Measurements from ENCODE around the gene CRTC2. TPM values are rescaled to one million over a fixed set of nuclear protein-coding genes. Genes with fewer than 3 reads are reported as not detected.

CRTC2 gene
- total RNA-seq, 1 donor from 2014 or later, result 41.9 TPM

GRCh38 chr1:153963850-153964331 is 5.5 kb upstream of the CRTC2 start:
- Mint-ChIP-seq H3K36me3 (ENCODE audit: unreplicated experiment) (peaks cover 7% of the 10 kb centered on the region), H3K27ac (ENCODE audit: unreplicated experiment) (peak overlapping the region; percentile 92), H3K27me3 (ENCODE audit: unreplicated experiment) (no peaks in the 10 kb centered on the region), H3K9me3 (ENCODE audit: unreplicated experiment) (no peaks in the 10 kb centered on the region), H3K4me1 (ENCODE audit: unreplicated experiment) (peaks cover 68% of the 10 kb centered on the region), H3K4me3 (ENCODE audit: unreplicated experiment) (peak overlapping the region; percentile 85)
- DNase-seq (ENCODE audit: extremely low spot score, unreplicated experiment), result no peak
- TF ChIP-seq CTCF (IDR thresholded peaks at IDR 0.05), result no peak

DNA sequence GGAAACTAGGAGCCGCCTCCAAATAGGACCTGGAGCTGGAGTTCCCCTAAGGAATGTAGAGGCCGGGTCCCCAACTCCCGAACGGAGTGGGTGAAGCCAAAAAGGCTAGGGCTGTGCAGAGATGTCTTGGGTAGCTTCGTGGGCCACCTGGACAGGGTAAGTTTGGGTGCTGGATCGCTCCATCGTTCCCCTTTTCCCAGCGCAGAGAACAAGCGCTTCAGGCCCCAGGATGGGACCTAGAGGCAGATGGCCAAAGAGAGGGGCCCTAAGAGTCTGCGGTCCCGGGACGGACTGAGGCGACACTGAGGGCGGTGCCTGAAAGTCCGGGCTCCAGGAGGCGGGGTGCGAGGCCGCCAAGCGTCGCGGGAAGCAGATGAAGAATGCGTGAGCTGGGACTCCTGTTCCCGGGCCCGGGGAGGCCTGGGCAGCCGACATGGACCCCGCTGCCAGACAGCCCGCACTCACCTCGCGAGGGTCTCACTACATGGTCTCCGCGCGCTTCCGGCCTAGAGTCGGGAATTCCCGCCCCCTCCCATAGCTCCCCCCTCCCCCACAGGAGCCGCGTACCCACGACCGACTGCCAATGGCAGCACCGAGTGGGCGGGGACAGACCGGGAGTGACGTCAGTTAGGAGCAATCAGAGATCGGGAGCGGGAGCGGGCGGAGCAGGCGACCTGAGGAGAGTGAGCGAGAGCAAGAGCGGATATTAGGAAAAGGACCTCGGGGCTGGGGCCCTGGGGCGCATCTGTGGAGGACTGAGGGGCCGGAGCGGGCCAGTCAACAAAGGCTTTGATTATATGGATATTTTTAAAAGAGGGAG is 4.8 kb upstream of the CRTC2 start, which contains the start of gene SLC39A1:
Gene SLC39A1, minus strand, starts transcription at position 508 of the 820 bp plus-strand sequence. CDS start 822 bp downstream, outside the sequence.
- H3K9me3 Mint-ChIP-seq (ENCODE audit: unreplicated experiment), result no peaks in the 10 kb centered on the region
- peaks cover 65% of the 10 kb centered on the region for H3K4me1 Mint-ChIP-seq (ENCODE audit: unreplicated experiment)
- TF ChIP-seq CTCF (IDR thresholded peaks at IDR 0.05), result no peak
- peak; percentile 98 for DNase-seq (ENCODE audit: extremely low spot score, unreplicated experiment)
- peaks cover 7% of the 10 kb centered on the region for H3K36me3 Mint-ChIP-seq (ENCODE audit: unreplicated experiment)
- no peaks in the 10 kb centered on the region for H3K27me3 Mint-ChIP-seq (ENCODE audit: unreplicated experiment)
- H3K27ac Mint-ChIP-seq (ENCODE audit: unreplicated experiment), result peak within 1 kb of the TSS; percentile 92
- H3K4me3 Mint-ChIP-seq (ENCODE audit: unreplicated experiment), result peak within 1 kb of the TSS; percentile 85

DNA sequence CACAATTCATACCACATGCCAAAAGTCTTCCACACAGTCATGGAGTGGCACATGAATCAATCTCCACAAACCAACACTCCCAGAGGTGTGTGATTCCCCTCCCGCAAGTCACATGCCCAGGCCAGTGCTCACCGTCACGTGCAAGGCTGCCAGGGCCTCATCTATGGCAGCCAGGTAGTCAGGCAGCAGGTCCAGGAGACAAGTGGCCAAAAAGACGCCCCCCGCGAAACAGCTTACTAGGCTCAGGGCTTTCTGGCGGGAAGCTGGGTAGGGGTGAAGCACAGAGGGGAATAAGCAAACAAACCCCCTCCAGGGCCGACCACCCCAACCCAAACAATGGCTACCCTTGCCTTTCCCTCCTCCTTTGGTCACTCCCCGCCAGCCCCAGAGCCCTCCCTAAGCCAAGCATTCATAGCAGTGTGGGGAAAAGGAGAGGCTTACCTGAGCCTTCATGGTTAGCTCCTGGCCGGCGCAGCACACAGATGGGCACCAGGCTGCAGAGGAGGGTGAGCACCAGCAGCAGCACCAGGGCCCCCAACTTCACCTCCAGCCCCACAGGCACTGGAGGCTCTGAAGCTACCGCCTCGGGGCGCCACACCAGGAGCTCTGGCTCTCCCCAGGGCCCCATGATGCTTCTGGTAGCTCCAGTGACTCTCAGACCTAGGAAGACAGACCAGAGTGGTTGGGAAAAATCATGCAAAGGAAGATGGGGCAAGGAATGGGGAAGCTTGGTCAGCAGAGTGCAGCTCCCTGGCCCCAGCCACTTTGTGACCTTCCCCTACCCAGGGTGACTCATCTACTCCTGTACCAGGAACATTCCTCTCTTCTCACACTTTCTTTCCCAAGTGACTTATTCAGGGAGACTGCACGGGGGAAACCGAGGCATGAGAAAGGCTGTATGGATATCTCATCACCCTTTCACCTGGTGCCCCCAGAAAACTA is 3.9 kb upstream of the CRTC2 start:
- Mint-ChIP-seq H3K27me3 (ENCODE audit: unreplicated experiment) (no peaks in the 10 kb centered on the region), H3K4me3 (ENCODE audit: unreplicated experiment) (peak overlapping the region; percentile 85), H3K9me3 (ENCODE audit: unreplicated experiment) (no peaks in the 10 kb centered on the region), H3K36me3 (ENCODE audit: unreplicated experiment) (peaks cover 7% of the 10 kb centered on the region), H3K27ac (ENCODE audit: unreplicated experiment) (peak overlapping the region; percentile 92), H3K4me1 (ENCODE audit: unreplicated experiment) (peaks cover 62% of the 10 kb centered on the region)
- no peak for TF ChIP-seq CTCF (IDR thresholded peaks at IDR 0.05)
- no peak for DNase-seq (ENCODE audit: extremely low spot score, unreplicated experiment)

- no peaks in the 10 kb centered on the region for H3K9me3 Mint-ChIP-seq (ENCODE audit: unreplicated experiment)
- DNase-seq (ENCODE audit: extremely low spot score, unreplicated experiment), result no peak
- no peak for TF ChIP-seq CTCF (IDR thresholded peaks at IDR 0.05)
- peak overlapping the region; percentile 85 for H3K4me3 Mint-ChIP-seq (ENCODE audit: unreplicated experiment)
- peak overlapping the region; percentile 92 for H3K27ac Mint-ChIP-seq (ENCODE audit: unreplicated experiment)
- peaks cover 65% of the 10 kb centered on the region for H3K4me1 Mint-ChIP-seq (ENCODE audit: unreplicated experiment)
- H3K27me3 Mint-ChIP-seq (ENCODE audit: unreplicated experiment), result no peaks in the 10 kb centered on the region
- peaks cover 7% of the 10 kb centered on the region for H3K36me3 Mint-ChIP-seq (ENCODE audit: unreplicated experiment)
Observed at GRCh38 chr1:153961421-153961820, 3.0 kb upstream of the CRTC2 start.
